HEK293T (cell line): ENCODE data around the gene ENDOG.
"Not testable (repeated sequence)": the region's sequence is repeated elsewhere in the genome, so short reads cannot be mapped to it uniquely, and the experiment has no call there.

Experiments
- ARNT ChIP-seq: fragments of 450-650 bp; IDR thresholded peaks from 2 replicates; pipeline ENCODE4 v1.6.1; 2017; ENCODE audit warnings: mild to moderate bottlenecking
- BHLHE40 ChIP-seq: fragments of 450-650 bp; IDR thresholded peaks from 2 replicates; pipeline ENCODE4 v1.6.1; 2016; ENCODE audit warnings: mild to moderate bottlenecking, moderate library complexity, borderline replicate concordance
- CTBP1 ChIP-seq: fragments of 450-650 bp; IDR thresholded peaks from 2 replicates; pipeline ENCODE4 v1.6.1; 2016; ENCODE audit warnings: borderline replicate concordance
- ELF4 ChIP-seq: fragments of 450-650 bp; IDR thresholded peaks from 2 replicates; pipeline ENCODE4 v1.6.1; 2017; ENCODE audit warnings: antibody characterized with exemption
- FOXA1 ChIP-seq: fragments of 450-650 bp; IDR thresholded peaks from 2 replicates; pipeline ENCODE4 v1.6.1; 2016; ENCODE audit warnings: mild to moderate bottlenecking
- FOXK2 ChIP-seq: fragments of 450-650 bp; IDR thresholded peaks from 2 replicates; pipeline ENCODE4 v1.6.1; 2016; ENCODE audit warnings: mild to moderate bottlenecking
- FOXM1 ChIP-seq: fragments of 450-650 bp; IDR thresholded peaks from 2 replicates; pipeline ENCODE4 v1.6.1; 2017; ENCODE audit warnings: mild to moderate bottlenecking, borderline replicate concordance
- HDGF ChIP-seq: fragments of 450-650 bp; IDR thresholded peaks from 2 replicates; pipeline ENCODE4 v1.6.1; 2017; ENCODE audit warnings: antibody characterized with exemption, borderline replicate concordance
- LEF1 ChIP-seq: fragments of 450-650 bp; IDR thresholded peaks from 2 replicates; pipeline ENCODE4 v1.6.1; 2017; ENCODE audit warnings: mild to moderate bottlenecking, borderline replicate concordance
- SP1 ChIP-seq: fragments of 450-650 bp; IDR thresholded peaks from 2 replicates; pipeline ENCODE4 v1.6.1; 2017
- SUZ12 ChIP-seq: fragments of 450-650 bp; IDR thresholded peaks from 2 replicates; pipeline ENCODE4 v1.6.1; 2016; ENCODE audit warnings: mild to moderate bottlenecking
- TARDBP ChIP-seq: fragments of 450-650 bp; IDR thresholded peaks from 2 replicates; pipeline ENCODE4 v1.6.1; 2016
- ZNF384 ChIP-seq: fragments of 450-650 bp; IDR thresholded peaks from 2 replicates; pipeline ENCODE4 v1.6.1; 2016
- TF ChIP-seq, protein P1 (sequence below): fragments of 450-650 bp; IDR thresholded peaks from 2 replicates; pipeline ENCODE4 v1.6.1; 2016

DNA sequence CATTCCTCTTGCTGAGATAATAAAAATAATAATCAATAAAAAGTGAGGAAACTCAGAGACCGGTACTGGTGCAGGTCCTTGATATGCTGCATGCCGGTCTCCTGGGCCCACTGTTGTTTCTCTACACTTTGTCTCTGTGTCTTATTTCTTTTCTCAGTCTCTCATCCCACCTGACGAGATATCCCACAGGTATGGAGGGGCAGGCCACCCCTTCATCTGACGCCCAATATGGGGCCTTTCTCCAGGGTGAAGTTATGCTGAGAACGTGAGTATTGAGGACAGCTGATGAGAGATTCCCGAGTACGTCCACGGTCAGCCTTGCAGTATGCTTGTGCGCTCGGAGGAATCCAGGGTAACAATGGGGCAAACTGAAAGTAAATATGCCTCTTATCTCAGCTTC, 32.7 kb downstream of the ENDOG start:
- TF ChIP-seq SUZ12, FOXM1, BHLHE40, ZNF384, FOXA1, HDGF, SP1, ELF4, CTBP1, TARDBP, LEF1, ARNT, FOXK2: not testable (repeated sequence)
- TF ChIP-seq, protein P1, sequence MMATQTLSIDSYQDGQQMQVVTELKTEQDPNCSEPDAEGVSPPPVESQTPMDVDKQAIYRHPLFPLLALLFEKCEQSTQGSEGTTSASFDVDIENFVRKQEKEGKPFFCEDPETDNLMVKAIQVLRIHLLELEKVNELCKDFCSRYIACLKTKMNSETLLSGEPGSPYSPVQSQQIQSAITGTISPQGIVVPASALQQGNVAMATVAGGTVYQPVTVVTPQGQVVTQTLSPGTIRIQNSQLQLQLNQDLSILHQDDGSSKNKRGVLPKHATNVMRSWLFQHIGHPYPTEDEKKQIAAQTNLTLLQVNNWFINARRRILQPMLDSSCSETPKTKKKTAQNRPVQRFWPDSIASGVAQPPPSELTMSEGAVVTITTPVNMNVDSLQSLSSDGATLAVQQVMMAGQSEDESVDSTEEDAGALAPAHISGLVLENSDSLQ, result not testable (repeated sequence)
